Suprapubic skin (tissue), 4 donors: ENCODE results near the gene VMO1. TPM values are rescaled to one million over a fixed set of nuclear protein-coding genes. Genes with fewer than 3 reads are reported as not detected.

Source experiments
- DNase-seq, 2 donors: peaks; one replicate each; pipeline ENCODE4 v3.0.0-alpha.2; 2019; ENCODE audit warnings: low spot score in 2 of 2
- H3K27ac ChIP-seq: fragments of 200-600 bp; sonication (generic); one replicate; pipeline ENCODE4 v1.5.1; 2019
- H3K27me3 ChIP-seq: fragments of 200-600 bp; sonication (generic); one replicate; pipeline ENCODE4 v1.5.1; 2019
- H3K36me3 ChIP-seq: fragments of 200-600 bp; sonication (generic); one replicate; pipeline ENCODE4 v1.5.1; 2019
- H3K4me1 ChIP-seq: fragments of 200-600 bp; sonication (generic); one replicate; pipeline ENCODE4 v1.5.1; 2019
- H3K4me3 ChIP-seq: fragments of 200-600 bp; sonication (generic); one replicate; pipeline ENCODE4 v1.5.1; 2019; ENCODE audit warnings: mild to moderate bottlenecking
- H3K9me3 ChIP-seq: fragments of 200-600 bp; sonication (generic); one replicate; pipeline ENCODE4 v1.5.1; 2019
- EP300 ChIP-seq: sonication (generic); formaldehyde crosslinking; IDR thresholded peaks from one replicate; pipeline ENCODE4 v1.6.1; 2017; ENCODE audit warnings: antibody characterized with exemption
- POLR2A ChIP-seq, 2 donors: fragments of 450-650 bp; IDR thresholded peaks; one replicate each; pipeline ENCODE4 v1.6.1; 2017; ENCODE audit warnings: antibody characterized with exemption in 2 of 2, mild to moderate bottlenecking in 2 of 2, moderate library complexity in 2 of 2
- POLR2AphosphoS5 ChIP-seq, 3 donors: sonication (generic); formaldehyde crosslinking; IDR thresholded peaks; one replicate each; pipeline ENCODE4 v1.6.1; 2017; ENCODE audit warnings: antibody characterized with exemption in 3 of 3
- WGBS: methylation state at CpG from one replicate; pipeline ENCODE4 v1.1.5; 2018; 5-methylcytosine and 5-hydroxymethylcytosine counted together
- total RNA-seq, 4 donors: library from RNA; depleted of rRNA; stranded (reverse); fragments of >200 nt; gene quantifications; one replicate each; pipeline ENCODE4 v1.1.0, GENCODE V29; 2016
- TF ChIP-seq, protein P1 (sequence below), 2 donors: fragments of 200-600 bp in 1 of 2; fragments of 450-650 bp in 1 of 2; sonication (generic) in 1 of 2; IDR thresholded peaks; one replicate each; pipeline ENCODE4 v1.5.1; 2016 to 2019; ENCODE audit warnings: antibody characterized with exemption in 2 of 2, mild to moderate bottlenecking in 1 of 2, moderate library complexity in 1 of 2

VMO1 gene
- total RNA-seq, 4 donors from 2014 or later, result 1.4 to 1.5 TPM; not detected in 2

DNA sequence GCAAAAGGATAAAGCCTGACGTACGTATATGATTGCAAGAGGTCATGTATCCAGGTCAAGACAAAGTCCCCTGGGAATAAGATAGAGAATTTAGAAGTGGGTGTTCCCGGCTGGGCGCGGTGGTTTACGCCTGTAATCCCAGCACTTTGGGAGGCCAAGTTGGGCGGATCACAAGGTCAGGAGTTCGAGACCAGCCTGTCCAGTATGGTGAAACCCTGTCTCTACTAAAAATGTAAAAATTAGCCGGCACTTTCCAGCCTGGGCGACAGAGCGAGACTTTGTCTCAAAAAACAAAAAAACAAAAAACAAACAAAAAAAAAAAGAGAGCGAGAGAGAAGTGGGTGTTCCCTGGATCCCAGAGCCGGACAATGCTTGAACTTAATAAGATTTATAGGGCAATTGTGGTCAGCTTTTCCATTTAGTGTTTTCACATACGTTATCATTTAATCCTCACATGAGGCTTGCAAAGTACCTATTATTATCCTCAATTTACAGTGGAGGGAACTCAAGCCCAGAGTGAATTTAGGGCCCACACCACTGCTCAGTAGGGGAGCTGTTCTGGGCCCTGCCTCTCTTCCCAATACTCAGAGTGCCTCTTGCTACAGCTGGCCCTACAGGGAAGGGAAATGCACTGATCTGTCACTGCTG lies 2.1 kb upstream of the VMO1 start:
- Histone ChIP-seq H3K4me3 (peak overlapping the region; percentile 91), H3K27ac (no peak overlapping the region), H3K9me3 (no peaks in the 10 kb centered on the region), H3K4me1 (peaks cover 38% of the 10 kb centered on the region), H3K36me3 (no peaks in the 10 kb centered on the region), H3K27me3 (peaks cover 15% of the 10 kb centered on the region)
- WGBS, result 73% methylated on average over 14 of the region's 14 CpGs
- DNase-seq, result no peak
- TF ChIP-seq POLR2AphosphoS5 (IDR thresholded peaks at IDR 0.05), result no peak
- TF ChIP-seq POLR2A (IDR thresholded peaks at IDR 0.05), result no peak
- TF ChIP-seq EP300, result no peak
- TF ChIP-seq, protein P1, sequence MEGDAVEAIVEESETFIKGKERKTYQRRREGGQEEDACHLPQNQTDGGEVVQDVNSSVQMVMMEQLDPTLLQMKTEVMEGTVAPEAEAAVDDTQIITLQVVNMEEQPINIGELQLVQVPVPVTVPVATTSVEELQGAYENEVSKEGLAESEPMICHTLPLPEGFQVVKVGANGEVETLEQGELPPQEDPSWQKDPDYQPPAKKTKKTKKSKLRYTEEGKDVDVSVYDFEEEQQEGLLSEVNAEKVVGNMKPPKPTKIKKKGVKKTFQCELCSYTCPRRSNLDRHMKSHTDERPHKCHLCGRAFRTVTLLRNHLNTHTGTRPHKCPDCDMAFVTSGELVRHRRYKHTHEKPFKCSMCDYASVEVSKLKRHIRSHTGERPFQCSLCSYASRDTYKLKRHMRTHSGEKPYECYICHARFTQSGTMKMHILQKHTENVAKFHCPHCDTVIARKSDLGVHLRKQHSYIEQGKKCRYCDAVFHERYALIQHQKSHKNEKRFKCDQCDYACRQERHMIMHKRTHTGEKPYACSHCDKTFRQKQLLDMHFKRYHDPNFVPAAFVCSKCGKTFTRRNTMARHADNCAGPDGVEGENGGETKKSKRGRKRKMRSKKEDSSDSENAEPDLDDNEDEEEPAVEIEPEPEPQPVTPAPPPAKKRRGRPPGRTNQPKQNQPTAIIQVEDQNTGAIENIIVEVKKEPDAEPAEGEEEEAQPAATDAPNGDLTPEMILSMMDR (IDR thresholded peaks at IDR 0.05), result no peak

DNA sequence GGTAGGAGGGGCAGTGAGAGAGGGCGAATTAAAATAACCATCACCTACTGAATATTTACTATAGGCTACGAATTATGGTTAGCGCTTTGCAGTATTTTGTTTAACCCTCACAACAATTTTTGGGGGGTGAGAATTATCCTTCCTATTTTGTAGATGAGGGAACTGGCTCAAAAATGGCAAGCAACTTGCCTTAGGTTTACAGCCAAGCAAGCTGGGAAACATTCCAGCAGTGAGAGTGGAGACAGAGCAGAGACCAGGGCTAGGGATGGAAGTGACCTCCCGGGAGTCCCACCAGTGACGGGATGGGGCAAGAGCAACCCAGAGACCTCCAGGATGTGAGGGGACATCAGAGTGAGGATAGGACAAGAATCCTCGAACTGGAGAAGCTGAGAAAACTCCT lies 352 bp upstream of the VMO1 start:
- Histone ChIP-seq H3K27me3 (peaks cover 27% of the 10 kb centered on the region), H3K4me1 (peaks cover 38% of the 10 kb centered on the region), H3K9me3 (no peaks in the 10 kb centered on the region), H3K4me3 (peak overlapping the region; percentile 32), H3K36me3 (no peaks in the 10 kb centered on the region), H3K27ac (no peak overlapping the region)
- no peak for TF ChIP-seq EP300
- TF ChIP-seq POLR2AphosphoS5 (IDR thresholded peaks at IDR 0.05), result no peak
- TF ChIP-seq POLR2A (IDR thresholded peaks at IDR 0.05), result no peak
- TF ChIP-seq, protein P1 (IDR thresholded peaks at IDR 0.05), result no peak
- DNase-seq, result no peak
- 28% methylated on average over 6 of the region's 6 CpGs for WGBS

DNA sequence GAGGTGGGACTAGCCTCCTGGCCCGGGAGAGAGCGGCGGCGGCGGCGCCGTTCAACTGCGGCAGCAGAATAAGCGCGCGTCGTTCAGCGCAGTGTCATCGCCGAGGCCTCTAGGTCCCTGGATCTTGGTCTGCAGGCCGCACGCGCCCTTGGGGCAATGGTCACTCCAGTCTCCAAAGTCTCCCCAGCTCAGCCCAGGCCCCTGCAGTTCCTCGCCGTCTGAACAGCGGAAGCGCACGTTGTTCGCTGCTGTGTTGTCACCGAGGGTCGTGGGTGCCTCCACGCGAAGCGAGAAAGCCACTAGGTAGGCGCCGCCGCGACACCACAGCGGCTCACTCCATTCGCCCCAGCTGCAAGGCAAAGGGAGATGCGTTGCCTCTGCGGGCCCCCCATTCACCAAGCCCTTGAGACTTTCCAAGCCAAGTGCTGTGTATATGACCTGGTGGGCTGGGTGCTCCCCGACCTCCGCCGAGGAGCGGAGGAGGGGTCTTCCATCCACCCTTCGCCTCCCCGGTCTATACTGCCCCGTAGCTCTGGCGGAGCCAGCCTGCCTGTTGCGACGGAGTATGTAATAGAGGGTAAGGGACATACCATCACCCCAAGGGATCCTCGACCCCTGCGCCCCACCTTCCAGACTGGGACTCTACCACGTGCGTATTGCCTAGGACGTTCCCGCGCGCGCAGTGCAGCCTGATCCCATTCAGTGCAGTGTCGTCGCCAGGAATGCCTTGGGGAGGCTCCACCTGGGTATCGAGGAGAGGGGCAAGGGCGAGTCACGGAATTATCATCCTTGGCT lies 656 bp downstream of the VMO1 start:
- H3K27me3 ChIP-seq, result peaks cover 30% of the 10 kb centered on the region
- peak overlapping the region; percentile 32 for H3K4me3 ChIP-seq
- H3K4me1 ChIP-seq, result peaks cover 35% of the 10 kb centered on the region
- TF ChIP-seq POLR2AphosphoS5 (IDR thresholded peaks at IDR 0.05) (no peak), EP300 (no peak), POLR2A (IDR thresholded peaks at IDR 0.05) (no peak)
- TF ChIP-seq, protein P1 (IDR thresholded peaks at IDR 0.05), result no peak
- no peak overlapping the region for H3K27ac ChIP-seq
- H3K9me3 ChIP-seq, result no peaks in the 10 kb centered on the region
- DNase-seq, result no peak
- no peaks in the 10 kb centered on the region for H3K36me3 ChIP-seq
- WGBS, result 4% methylated on average over 19 of the region's 61 CpGs

DNA sequence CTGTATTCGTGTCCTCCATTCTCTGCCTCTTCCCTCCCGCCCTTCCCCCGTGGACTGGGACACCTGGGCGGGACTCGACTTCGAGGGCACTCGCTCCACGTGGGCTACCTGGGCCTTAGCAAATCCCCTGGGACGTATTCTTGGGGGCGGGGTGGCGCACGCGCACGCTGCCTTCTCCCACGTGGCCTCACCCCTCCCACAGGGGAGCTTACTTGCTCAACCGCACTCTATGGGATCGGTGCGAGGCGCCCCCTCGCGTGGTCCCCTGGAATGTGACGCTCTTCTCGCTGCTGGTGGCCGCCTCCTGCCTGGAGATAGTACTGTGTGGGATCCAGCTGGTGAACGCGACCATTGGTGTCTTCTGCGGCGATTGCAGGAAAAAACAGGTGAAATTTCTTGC lies 3.5 kb downstream of the VMO1 start:
- TF ChIP-seq POLR2A (IDR thresholded peaks at IDR 0.05), result no peak
- no peak for TF ChIP-seq POLR2AphosphoS5 (IDR thresholded peaks at IDR 0.05)
- no peak for TF ChIP-seq EP300
- TF ChIP-seq, protein P1 (IDR thresholded peaks at IDR 0.05), result no peak
- no peaks in the 10 kb centered on the region for H3K9me3 ChIP-seq
- H3K36me3 ChIP-seq, result no peaks in the 10 kb centered on the region
- H3K27ac ChIP-seq, result no peak overlapping the region
- no peak overlapping the region for H3K4me3 ChIP-seq
- H3K27me3 ChIP-seq, result peaks cover 30% of the 10 kb centered on the region
- H3K4me1 ChIP-seq, result peaks cover 26% of the 10 kb centered on the region
- DNase-seq, result no peak
- WGBS, result 46% methylated on average over 18 of the region's 28 CpGs

DNA sequence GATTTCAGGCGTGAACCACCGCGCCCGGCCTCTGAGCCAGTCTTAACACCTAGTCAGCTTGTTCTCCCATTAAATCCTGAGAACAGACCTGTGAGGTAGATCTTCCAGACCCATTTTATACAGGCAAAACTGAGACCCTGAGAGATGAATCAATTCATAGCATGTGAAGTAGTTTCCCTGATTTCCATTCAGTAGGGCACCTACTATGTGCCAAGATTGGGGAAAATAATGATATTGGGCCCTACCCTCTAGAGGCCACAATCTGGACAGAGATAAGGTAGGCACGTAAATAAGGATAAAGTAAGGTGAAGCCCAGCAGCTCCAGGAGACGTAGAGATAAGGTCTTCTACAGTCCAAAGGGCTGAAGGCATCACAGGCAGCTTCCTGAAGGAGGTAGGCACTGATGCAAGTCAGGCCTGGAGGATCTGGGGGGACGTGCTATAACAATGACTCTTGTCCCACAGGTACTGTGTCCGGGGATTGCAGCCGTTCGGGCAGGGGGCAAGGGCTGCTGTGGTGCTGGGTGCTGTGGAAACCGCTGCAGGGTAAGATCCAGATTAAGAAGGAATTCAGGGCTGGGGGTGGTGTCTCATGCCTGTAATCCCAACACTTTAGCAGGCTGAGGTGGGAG lies 5.7 kb downstream of the VMO1 start:
- peaks cover 25% of the 10 kb centered on the region for H3K27me3 ChIP-seq
- H3K4me1 ChIP-seq, result peaks cover 5% of the 10 kb centered on the region
- no peak overlapping the region for H3K4me3 ChIP-seq
- H3K9me3 ChIP-seq, result no peaks in the 10 kb centered on the region
- no peak for DNase-seq
- WGBS, result 88% methylated on average over 11 of the region's 11 CpGs
- TF ChIP-seq, protein P1 (IDR thresholded peaks at IDR 0.05), result no peak
- TF ChIP-seq POLR2A (IDR thresholded peaks at IDR 0.05) (no peak), EP300 (no peak), POLR2AphosphoS5 (IDR thresholded peaks at IDR 0.05) (no peak)
- H3K36me3 ChIP-seq, result no peaks in the 10 kb centered on the region
- H3K27ac ChIP-seq, result no peak overlapping the region
